MM.1S (cell line): ENCODE results near the gene KSR1.

Experiments used
- DNase-seq: peaks from one replicate; pipeline ENCODE4 v3.0.0-alpha.2; 2015
- H2AFZ ChIP-seq: fragments of 300-600 bp; sonication (generic); 2 replicates; pipeline ENCODE4 v1.6.0; 2016; ENCODE audit warnings: antibody characterized with exemption, low read length
- H3F3A ChIP-seq: fragments of 300-600 bp; sonication (generic); 2 replicates; pipeline ENCODE4 v1.6.1; 2016; ENCODE audit warnings: mild to moderate bottlenecking, antibody characterized with exemption, low read length, moderate library complexity, mixed read lengths; ENCODE audit not compliant: insufficient read depth
- H3K27ac ChIP-seq: fragments of 300-600 bp; sonication (generic); 2 replicates; pipeline ENCODE4 v1.5.1; 2016; ENCODE audit warnings: mild to moderate bottlenecking, low read length
- H3K27me3 ChIP-seq: fragments of 300-600 bp; sonication (generic); replicated peaks from 2 replicates; pipeline ENCODE4 v1.6.0; 2016; ENCODE audit warnings: low read length; ENCODE audit not compliant: insufficient read depth
- H3K36me3 ChIP-seq: fragments of 300-600 bp; sonication (generic); replicated peaks from 2 replicates; pipeline ENCODE4 v1.6.1; 2016; ENCODE audit warnings: mild to moderate bottlenecking, low read length, mixed read lengths; ENCODE audit not compliant: insufficient read depth
- H3K4me1 ChIP-seq: fragments of 300-600 bp; sonication (generic); 2 replicates; pipeline ENCODE4 v1.6.1; 2016; ENCODE audit warnings: low read length, mixed read lengths
- H3K4me2 ChIP-seq: fragments of 300-600 bp; sonication (generic); 2 replicates; pipeline ENCODE4 v1.6.0; 2016; ENCODE audit warnings: low read depth, low read length
- H3K4me3 ChIP-seq: fragments of 300-600 bp; sonication (generic); 2 replicates; pipeline ENCODE4 v1.5.1; 2016; ENCODE audit warnings: low read length, mixed read lengths
- H3K79me2 ChIP-seq: fragments of 300-600 bp; sonication (generic); 2 replicates; pipeline ENCODE4 v1.6.1; 2016; ENCODE audit warnings: mixed run types, low read length, mixed read lengths
- H3K9ac ChIP-seq: fragments of 300-600 bp; sonication (generic); 2 replicates; pipeline ENCODE4 v1.6.1; 2016; ENCODE audit warnings: low read length, mixed read lengths
- H3K9me2 ChIP-seq: fragments of 300-600 bp; sonication (generic); replicated peaks from 2 replicates; pipeline ENCODE4 v1.6.1; 2016; ENCODE audit warnings: mild to moderate bottlenecking, low read length, mixed read lengths; ENCODE audit not compliant: insufficient read depth
- H3K9me3 ChIP-seq: fragments of 300-600 bp; sonication (generic); replicated peaks from 2 replicates; pipeline ENCODE4 v1.6.1; 2016; ENCODE audit warnings: mild to moderate bottlenecking, low read length, mixed read lengths; ENCODE audit not compliant: insufficient read depth
- H4K20me1 ChIP-seq: fragments of 300-600 bp; sonication (generic); 2 replicates; pipeline ENCODE4 v1.6.1; 2016; ENCODE audit warnings: mild to moderate bottlenecking, low read length, moderate library complexity, mixed read lengths; ENCODE audit not compliant: insufficient read depth
- EZH2 ChIP-seq: fragments of 300-600 bp; sonication (generic); optimal IDR thresholded peaks from 2 replicates; pipeline ENCODE3; 2017; ENCODE audit warnings: low read depth, mild to moderate bottlenecking, antibody characterized with exemption, low read length, mixed read lengths
- EZH2phosphoT487 ChIP-seq: fragments of 300-600 bp; sonication (generic); IDR thresholded peaks from 2 replicates; pipeline ENCODE4 v1.6.1; 2018; ENCODE audit warnings: antibody characterized with exemption, low read length
- TF ChIP-seq, protein P1 (sequence below): fragments of 300-600 bp; sonication (generic); IDR thresholded peaks from 2 replicates; pipeline ENCODE4 v1.5.1; 2016; ENCODE audit warnings: antibody characterized with exemption, low read length, mixed read lengths

KSR1 gene

DNA sequence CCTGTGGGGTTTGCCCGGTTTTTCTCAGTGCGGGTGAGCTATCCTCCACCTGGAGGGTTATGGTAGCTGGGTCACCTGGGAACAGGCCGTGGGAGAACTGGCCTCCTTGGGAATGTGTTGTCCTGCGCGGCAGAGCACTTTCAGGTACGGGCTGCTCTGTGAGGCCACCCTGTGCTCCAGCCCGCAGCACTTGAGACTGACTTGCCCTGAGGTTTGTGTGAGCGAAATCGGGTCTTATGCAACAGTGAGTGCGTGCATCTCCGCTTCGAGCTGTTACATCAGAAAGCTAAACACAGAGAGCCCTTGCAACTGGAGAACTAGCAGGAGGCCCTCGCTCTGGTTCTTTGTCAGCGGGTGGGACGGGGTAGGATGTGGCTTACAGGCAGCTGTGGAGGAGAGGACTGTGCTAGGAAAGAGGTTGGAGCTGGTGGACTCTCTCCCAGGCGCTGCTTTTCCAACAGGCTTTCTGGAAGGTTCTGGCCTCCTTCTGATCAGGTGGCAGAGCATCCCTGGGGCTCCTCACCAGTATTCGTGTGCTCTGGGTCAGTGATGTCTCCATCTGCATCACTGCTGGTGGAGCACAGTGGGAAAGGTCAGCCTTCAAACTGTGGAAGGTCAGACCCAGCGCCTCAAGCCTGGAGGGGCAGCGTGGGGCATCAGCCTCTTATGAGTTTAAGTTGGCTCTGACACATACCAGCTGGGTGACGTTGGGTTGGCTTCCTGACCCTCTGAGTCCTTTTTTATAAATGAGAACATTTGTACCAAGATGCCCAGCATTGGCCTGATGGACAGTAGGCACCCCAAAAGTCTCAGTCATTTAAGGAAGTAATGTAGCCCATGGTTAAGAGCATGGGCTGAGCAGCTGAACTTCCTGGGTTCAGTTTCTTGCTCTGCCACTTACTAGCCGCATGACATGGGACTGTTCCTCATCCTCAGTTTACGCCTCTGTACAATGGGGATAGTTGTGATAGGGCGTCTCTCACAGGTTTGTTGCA is 76.3 kb downstream of the KSR1 start:
- Histone ChIP-seq H3K9ac (no peak overlapping the region), H3K27me3 (no peaks in the 10 kb centered on the region), H3K4me1 (no peaks in the 10 kb centered on the region), H3K9me3 (no peaks in the 10 kb centered on the region), H3F3A (no peaks in the 10 kb centered on the region), H3K4me3 (no peak overlapping the region), H3K9me2 (no peaks in the 10 kb centered on the region), H4K20me1 (no peaks in the 10 kb centered on the region), H3K79me2 (no peaks in the 10 kb centered on the region), H2AFZ (no peak overlapping the region), H3K36me3 (no peaks in the 10 kb centered on the region), H3K4me2 (no peak overlapping the region), H3K27ac (no peak overlapping the region)
- no peak for TF ChIP-seq EZH2
- TF ChIP-seq EZH2phosphoT487 = no peak
- DNase-seq = no peak

DNA sequence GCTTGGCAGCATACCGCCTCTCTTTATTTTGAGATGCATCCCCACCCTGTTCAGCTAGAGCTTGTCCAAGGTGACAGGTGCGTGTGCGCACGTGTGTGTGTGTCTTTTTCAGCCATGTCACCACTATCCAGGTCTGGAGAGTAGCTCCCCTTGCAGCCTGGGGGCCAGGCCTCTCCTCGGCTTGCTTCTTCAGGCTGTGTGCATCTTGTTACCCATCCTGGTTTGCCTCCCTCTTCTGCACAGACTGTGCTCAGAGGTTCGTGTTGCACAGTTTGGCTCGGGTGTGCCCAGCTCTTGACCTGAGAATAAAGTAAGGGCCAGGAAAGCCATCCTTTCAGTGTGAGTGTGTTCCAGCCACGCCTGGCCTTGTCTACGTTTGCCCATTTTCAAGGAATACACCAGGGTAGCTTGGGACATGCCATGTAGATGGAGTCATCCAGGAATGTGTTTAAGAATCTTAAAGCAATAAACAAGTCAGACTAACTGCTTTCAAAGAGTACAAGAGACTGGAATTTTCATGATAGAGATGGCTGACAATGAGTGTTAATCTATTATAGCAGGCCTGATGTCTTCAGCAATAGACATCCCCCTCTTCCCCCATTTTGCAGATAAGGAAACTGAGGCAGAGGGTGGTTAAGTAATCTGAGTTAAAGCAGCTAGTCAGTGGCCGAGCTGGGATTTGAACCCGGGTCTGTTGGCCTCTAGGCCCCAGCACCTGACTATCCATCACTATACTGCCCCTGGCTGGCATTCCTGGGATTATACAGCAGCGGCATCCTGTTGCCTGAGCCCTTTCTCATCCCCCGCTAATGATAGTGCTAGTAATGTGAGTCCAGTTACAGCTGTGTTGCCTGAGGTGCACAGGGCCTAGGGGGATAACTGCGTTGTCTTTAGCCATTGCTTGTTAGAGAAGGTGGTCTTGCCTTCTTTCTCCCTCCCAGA is 77.9 kb downstream of the KSR1 start:
- no peaks in the 10 kb centered on the region for H3K4me1 ChIP-seq
- no peak for TF ChIP-seq EZH2
- no peak overlapping the region for H3K27ac ChIP-seq
- H3K9me2 ChIP-seq = no peaks in the 10 kb centered on the region
- no peak for DNase-seq
- H3F3A ChIP-seq = no peaks in the 10 kb centered on the region
- H3K36me3 ChIP-seq = no peaks in the 10 kb centered on the region
- no peaks in the 10 kb centered on the region for H3K9me3 ChIP-seq
- H3K4me3 ChIP-seq = no peak overlapping the region
- H3K9ac ChIP-seq = no peak overlapping the region
- H4K20me1 ChIP-seq = no peaks in the 10 kb centered on the region
- H2AFZ ChIP-seq = no peak overlapping the region
- peaks cover 9% of the 10 kb centered on the region; the same call in 1 of the 2 replicates for H3K27me3 ChIP-seq
- no peak overlapping the region for H3K4me2 ChIP-seq
- H3K79me2 ChIP-seq = no peaks in the 10 kb centered on the region

DNA sequence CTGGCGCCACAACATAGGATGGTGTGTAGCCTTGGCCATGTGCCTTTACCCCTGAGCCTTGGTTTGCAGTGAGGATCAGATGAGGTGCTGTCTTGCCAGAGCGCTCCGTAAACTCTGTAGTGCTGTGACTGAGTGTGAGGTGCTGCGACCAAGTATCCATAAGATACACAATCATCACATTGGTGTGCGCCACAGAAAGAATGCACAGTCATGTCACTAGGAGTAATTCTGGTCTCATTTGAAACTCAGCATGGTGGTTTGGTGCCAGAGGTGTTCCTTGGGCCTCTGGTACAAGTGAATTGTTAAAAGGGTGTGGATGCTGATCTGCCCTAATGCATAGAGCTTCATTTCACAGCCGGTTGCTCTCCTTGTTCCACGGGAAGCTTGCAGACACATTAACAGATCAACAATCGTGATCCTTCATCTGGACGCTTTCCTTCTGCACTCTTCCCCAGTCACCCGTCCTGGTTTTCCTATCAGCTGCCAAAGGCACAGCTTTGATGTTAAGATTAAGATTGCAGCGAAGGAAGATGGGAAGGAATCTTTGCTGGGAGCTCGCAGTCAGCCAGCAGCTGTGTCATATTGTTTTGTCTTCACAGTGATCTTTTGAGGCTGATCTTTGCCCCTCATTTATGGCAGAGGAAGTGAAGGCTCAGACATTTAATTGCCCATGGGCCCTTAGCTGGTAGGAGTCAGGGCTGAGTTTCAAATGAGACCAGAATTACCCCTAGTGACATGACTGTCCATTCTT is 79.1 kb downstream of the KSR1 start:
- no peak overlapping the region for H3K4me2 ChIP-seq
- no peak overlapping the region for H3K9ac ChIP-seq
- H3K36me3 ChIP-seq = no peaks in the 10 kb centered on the region
- no peaks in the 10 kb centered on the region for H3K4me1 ChIP-seq
- peaks cover 21% of the 10 kb centered on the region for H3K27me3 ChIP-seq
- H3K9me2 ChIP-seq = no peaks in the 10 kb centered on the region
- H3F3A ChIP-seq = no peaks in the 10 kb centered on the region
- H3K79me2 ChIP-seq = no peaks in the 10 kb centered on the region
- DNase-seq = no peak
- no peaks in the 10 kb centered on the region for H4K20me1 ChIP-seq
- H3K9me3 ChIP-seq = no peaks in the 10 kb centered on the region
- H3K4me3 ChIP-seq = no peak overlapping the region
- no peak overlapping the region for H3K27ac ChIP-seq
- TF ChIP-seq EZH2phosphoT487 (no peak), EZH2 (no peak)
- TF ChIP-seq, protein P1, sequence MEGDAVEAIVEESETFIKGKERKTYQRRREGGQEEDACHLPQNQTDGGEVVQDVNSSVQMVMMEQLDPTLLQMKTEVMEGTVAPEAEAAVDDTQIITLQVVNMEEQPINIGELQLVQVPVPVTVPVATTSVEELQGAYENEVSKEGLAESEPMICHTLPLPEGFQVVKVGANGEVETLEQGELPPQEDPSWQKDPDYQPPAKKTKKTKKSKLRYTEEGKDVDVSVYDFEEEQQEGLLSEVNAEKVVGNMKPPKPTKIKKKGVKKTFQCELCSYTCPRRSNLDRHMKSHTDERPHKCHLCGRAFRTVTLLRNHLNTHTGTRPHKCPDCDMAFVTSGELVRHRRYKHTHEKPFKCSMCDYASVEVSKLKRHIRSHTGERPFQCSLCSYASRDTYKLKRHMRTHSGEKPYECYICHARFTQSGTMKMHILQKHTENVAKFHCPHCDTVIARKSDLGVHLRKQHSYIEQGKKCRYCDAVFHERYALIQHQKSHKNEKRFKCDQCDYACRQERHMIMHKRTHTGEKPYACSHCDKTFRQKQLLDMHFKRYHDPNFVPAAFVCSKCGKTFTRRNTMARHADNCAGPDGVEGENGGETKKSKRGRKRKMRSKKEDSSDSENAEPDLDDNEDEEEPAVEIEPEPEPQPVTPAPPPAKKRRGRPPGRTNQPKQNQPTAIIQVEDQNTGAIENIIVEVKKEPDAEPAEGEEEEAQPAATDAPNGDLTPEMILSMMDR = no peak
- H2AFZ ChIP-seq = no peak overlapping the region

DNA sequence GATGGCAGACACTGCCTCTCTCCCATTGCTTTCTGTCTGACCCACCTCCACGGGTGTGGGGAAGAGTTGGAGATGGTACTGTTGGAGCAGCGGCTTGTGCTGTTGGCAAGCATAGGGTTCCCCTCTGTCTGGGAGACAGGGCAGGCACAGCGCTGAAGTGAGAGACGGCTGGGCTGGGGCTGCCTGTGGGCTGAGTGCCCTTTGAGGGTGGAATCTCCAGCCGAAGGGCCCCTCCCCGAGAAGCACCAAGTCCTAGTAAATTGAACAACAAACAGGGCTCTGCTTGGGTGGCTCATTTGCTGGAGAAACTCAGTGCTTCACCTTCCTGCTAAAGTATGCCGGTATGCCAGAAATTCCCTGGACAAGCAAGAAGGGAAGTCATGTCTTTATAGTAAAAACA is 79.7 kb downstream of the KSR1 start:
- DNase-seq = no peak

More for the DNA sequence above, 79.7 kb downstream of the KSR1 start:
- Histone ChIP-seq H3K79me2 (no peaks in the 10 kb centered on the region), H2AFZ (no peak overlapping the region), H3K4me2 (no peak overlapping the region), H3K4me3 (no peak overlapping the region), H3K9me2 (no peaks in the 10 kb centered on the region), H3K4me1 (no peaks in the 10 kb centered on the region), H3F3A (no peaks in the 10 kb centered on the region), H3K36me3 (no peaks in the 10 kb centered on the region), H3K9ac (no peak overlapping the region), H3K9me3 (no peaks in the 10 kb centered on the region), H4K20me1 (no peaks in the 10 kb centered on the region), H3K27me3 (peaks cover 27% of the 10 kb centered on the region), H3K27ac (no peak overlapping the region)
- TF ChIP-seq EZH2phosphoT487 (no peak), EZH2 (no peak)
- TF ChIP-seq, protein P1 = no peak
